ENCODE data around the gene KRT27. TPM values are rescaled to one million over a fixed set of nuclear protein-coding genes. Genes with fewer than 3 reads are reported as not detected.

KRT27 gene
- total RNA-seq, 1 donor from 2014 or later, result not detected

GRCh38 chr17:40772101-40772500 is 10.2 kb downstream of the KRT27 start, which contains the start of gene KRT26:
Gene KRT26 (minus strand): TSS chr17:40772201. CDS start chr17:40772113, 88 bp downstream.
- intact Hi-C loops (cut with micrococcal nuclease), result no loop called here
- no peak within 1 kb of the TSS for H3K27ac ChIP-seq (replicated peaks)
- H3K4me3 ChIP-seq, result no peak within 1 kb of the TSS
- TF ChIP-seq CTCF (IDR thresholded peaks at IDR 0.05; ENCODE audit: borderline replicate concordance), result no peak
- no peak for DNase-seq
- no peaks in the 10 kb centered on the region for H3K4me1 ChIP-seq
- peaks cover 50% of the 10 kb centered on the region for H3K27me3 ChIP-seq (ENCODE audit: low read depth)
- H3K36me3 ChIP-seq, result no peaks in the 10 kb centered on the region
- no peaks in the 10 kb centered on the region for H3K9me3 ChIP-seq (replicated peaks)

GRCh38 chr17:40765657-40766056 is 16.7 kb downstream of the KRT27 start:
- peaks cover 18% of the 10 kb centered on the region for H3K27me3 ChIP-seq (ENCODE audit: low read depth)
- H3K4me3 ChIP-seq, result no peak overlapping the region
- no peaks in the 10 kb centered on the region for H3K4me1 ChIP-seq
- H3K9me3 ChIP-seq (replicated peaks), result peaks cover 40% of the 10 kb centered on the region
- no peak overlapping the region for H3K27ac ChIP-seq (replicated peaks)
- DNase-seq, result no peak
- TF ChIP-seq CTCF (IDR thresholded peaks at IDR 0.05; ENCODE audit: borderline replicate concordance), result no peak
- no peaks in the 10 kb centered on the region for H3K36me3 ChIP-seq
- intact Hi-C loops (cut with micrococcal nuclease), result no loop called here

- TF ChIP-seq CTCF (IDR thresholded peaks at IDR 0.05; ENCODE audit: borderline replicate concordance), result no peak
- H3K27ac ChIP-seq (replicated peaks), result no peak overlapping the region
- H3K36me3 ChIP-seq, result no peaks in the 10 kb centered on the region
- peaks cover 16% of the 10 kb centered on the region for H3K27me3 ChIP-seq (ENCODE audit: low read depth)
- H3K4me3 ChIP-seq, result no peak overlapping the region
- intact Hi-C loops (cut with micrococcal nuclease), result no loop called here
- H3K9me3 ChIP-seq (replicated peaks), result peaks cover 59% of the 10 kb centered on the region
- no peaks in the 10 kb centered on the region for H3K4me1 ChIP-seq
- DNase-seq, result no peak
Measured at GRCh38 chr17:40763752-40764151, 18.6 kb downstream of the KRT27 start.

- intact Hi-C loops (cut with micrococcal nuclease), result no loop called here
Measured at GRCh38 chr17:40760105-40761016, 22.0 kb downstream of the KRT27 start.

GRCh38 chr17:40755231-40755630 is 27.1 kb downstream of the KRT27 start, which contains the start of gene KRT25:
Gene KRT25 (minus strand): TSS chr17:40755331. CDS start chr17:40755271, 60 bp downstream.
- H3K4me1 ChIP-seq, result no peaks in the 10 kb centered on the region
- no peak within 1 kb of the TSS for H3K4me3 ChIP-seq
- DNase-seq, result no peak
- peaks cover 35% of the 10 kb centered on the region for H3K27me3 ChIP-seq (ENCODE audit: low read depth)
- TF ChIP-seq CTCF (IDR thresholded peaks at IDR 0.05; ENCODE audit: borderline replicate concordance), result no peak
- intact Hi-C loops (cut with micrococcal nuclease), result no loop called here
- H3K27ac ChIP-seq (replicated peaks), result no peak within 1 kb of the TSS
- H3K36me3 ChIP-seq, result no peaks in the 10 kb centered on the region
- peaks cover 36% of the 10 kb centered on the region for H3K9me3 ChIP-seq (replicated peaks)

More at GRCh38 chr17:40760105-40761016, 22.0 kb downstream of the KRT27 start:
- no peak overlapping the region for H3K4me3 ChIP-seq
- peaks cover 23% of the 10 kb centered on the region for H3K27me3 ChIP-seq (ENCODE audit: low read depth)
- H3K27ac ChIP-seq (replicated peaks), result no peak overlapping the region
- H3K36me3 ChIP-seq, result no peaks in the 10 kb centered on the region
- DNase-seq, result no peak
- no peaks in the 10 kb centered on the region for H3K4me1 ChIP-seq
- no peak for TF ChIP-seq CTCF (IDR thresholded peaks at IDR 0.05; ENCODE audit: borderline replicate concordance)
- H3K9me3 ChIP-seq (replicated peaks), result peaks cover 81% of the 10 kb centered on the region

Measured in left ventricle myocardium inferior (tissue), 1 donor.